ENCODE data around the gene IGSF23.

- TF ChIP-seq CTCF (IDR thresholded peaks at IDR 0.05) (no peak), EZH2 (IDR thresholded peaks at IDR 0.05; ENCODE audit: borderline replicate concordance, insufficient read depth, low read depth, low read length, poor library complexity, severe bottlenecking) (no peak)
Measured at GRCh38 chr19:44587963-44588770, 25.2 kb upstream of the IGSF23 start.

Data from B cell (primary cell).